Effector memory CD4-positive, alpha-beta T cell (primary cell): Measurements from ENCODE around the gene CAMTA1.

Experiments used
- DNase-seq, 3 donors: peaks; one replicate each; pipeline ENCODE4 v3.0.0-alpha.2; 2020
- H3K27ac ChIP-seq: 2 replicates; pipeline ENCODE4 v1.7.0; 2013; ENCODE audit warnings: mild to moderate bottlenecking, low read length, moderate library complexity; ENCODE audit not compliant: insufficient read depth, poor library complexity, severe bottlenecking
- H3K27me3 ChIP-seq: replicated peaks from 2 replicates; pipeline ENCODE4 v1.7.0; 2013; ENCODE audit warnings: mild to moderate bottlenecking, low read length; ENCODE audit not compliant: insufficient read depth, control insufficient read depth, poor library complexity, severe bottlenecking
- H3K36me3 ChIP-seq: 2 replicates; pipeline ENCODE4 v1.7.0; 2013; ENCODE audit warnings: mild to moderate bottlenecking, low read length, moderate library complexity; ENCODE audit not compliant: control insufficient read depth, insufficient read depth
- H3K4me1 ChIP-seq: 2 replicates; pipeline ENCODE4 v1.7.0; 2013; ENCODE audit warnings: low read length, mild to moderate bottlenecking; ENCODE audit not compliant: control insufficient read depth, insufficient read depth, poor library complexity, severe bottlenecking
- H3K4me3 ChIP-seq: 2 replicates; pipeline ENCODE4 v1.7.0; 2013; ENCODE audit warnings: low read length, low read depth, mild to moderate bottlenecking; ENCODE audit not compliant: insufficient read depth, poor library complexity, severe bottlenecking
- H3K9me3 ChIP-seq: 2 replicates; pipeline ENCODE4 v1.7.0; 2013; ENCODE audit warnings: mild to moderate bottlenecking, low read length, moderate library complexity; ENCODE audit not compliant: control insufficient read depth

Gene CAMTA1

DNA sequence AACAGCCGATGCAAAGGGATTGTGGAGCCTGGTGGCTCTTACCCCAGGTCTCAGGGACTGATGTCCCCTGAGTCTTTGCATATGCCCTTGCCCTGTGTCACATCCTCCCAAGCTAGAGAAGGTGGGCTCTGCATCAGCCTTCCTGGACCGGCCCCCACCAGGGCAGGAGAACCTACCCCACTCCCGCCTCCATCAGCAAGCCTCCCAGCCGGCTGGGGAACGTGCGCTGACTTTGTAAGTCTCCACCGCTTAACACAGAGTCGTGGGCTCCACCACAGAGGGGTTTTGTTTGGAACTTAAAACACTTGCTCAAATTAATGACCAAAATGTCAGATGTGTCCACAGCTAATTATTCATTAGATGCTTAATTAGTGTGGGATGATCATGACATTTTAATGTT lies 730.6 kb downstream of the CAMTA1 start:
- H3K27ac ChIP-seq, result no peak overlapping the region
- H3K27me3 ChIP-seq, result no peaks in the 10 kb centered on the region
- H3K36me3 ChIP-seq, result no peaks in the 10 kb centered on the region
- H3K4me3 ChIP-seq, result no peak overlapping the region
- H3K4me1 ChIP-seq, result no peaks in the 10 kb centered on the region
- no peak for DNase-seq
- no peaks in the 10 kb centered on the region for H3K9me3 ChIP-seq

DNA sequence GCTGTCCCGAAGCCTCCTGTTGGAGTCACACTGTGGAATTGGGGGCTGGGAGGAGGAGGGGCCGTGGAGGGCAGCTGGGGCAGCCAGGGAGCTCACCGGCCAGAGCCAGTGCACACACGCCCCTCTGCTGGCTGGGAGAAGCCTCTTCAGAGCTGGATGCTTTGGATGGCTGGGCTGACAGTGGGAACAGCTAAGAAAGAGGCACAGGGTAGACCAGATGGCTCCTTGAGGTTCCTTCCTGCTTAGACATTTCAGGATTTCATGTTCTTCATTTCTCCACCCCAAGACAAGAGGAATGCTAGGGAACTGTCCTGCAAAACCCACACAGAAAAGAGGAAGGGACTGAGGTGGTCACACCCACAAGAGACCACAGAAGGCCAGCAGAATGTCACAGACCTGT lies 731.1 kb downstream of the CAMTA1 start:
- no peaks in the 10 kb centered on the region for H3K27me3 ChIP-seq
- no peaks in the 10 kb centered on the region for H3K36me3 ChIP-seq
- no peak overlapping the region for H3K27ac ChIP-seq
- no peak overlapping the region for H3K4me3 ChIP-seq
- no peak for DNase-seq
- no peaks in the 10 kb centered on the region for H3K9me3 ChIP-seq
- no peaks in the 10 kb centered on the region for H3K4me1 ChIP-seq

DNA sequence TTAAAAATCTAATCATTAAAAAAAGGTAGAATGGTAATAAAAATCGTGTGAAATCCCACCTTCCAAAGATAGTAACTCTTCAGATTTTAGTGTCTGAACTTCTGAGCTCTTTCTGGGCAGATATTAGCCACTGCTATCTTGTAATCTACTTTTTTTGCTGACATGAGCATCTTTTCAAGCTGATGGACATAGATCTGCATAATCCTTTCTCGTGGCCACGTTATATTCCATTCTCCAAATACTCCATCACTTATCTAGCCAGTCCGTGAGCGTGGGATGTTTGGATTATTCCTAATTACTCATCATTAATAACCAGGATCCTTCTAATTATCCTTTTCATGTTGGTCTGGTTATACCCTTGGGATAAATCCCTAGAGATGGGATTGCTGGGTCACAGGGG lies 731.7 kb downstream of the CAMTA1 start:
- H3K9me3 ChIP-seq, result no peaks in the 10 kb centered on the region
- no peaks in the 10 kb centered on the region for H3K4me1 ChIP-seq
- H3K36me3 ChIP-seq, result no peaks in the 10 kb centered on the region
- no peak for DNase-seq
- no peak overlapping the region for H3K4me3 ChIP-seq
- H3K27me3 ChIP-seq, result no peaks in the 10 kb centered on the region
- no peak overlapping the region for H3K27ac ChIP-seq

GRCh38 chr1:7517611-7518330 lies 732.5 kb downstream of the CAMTA1 start:
- Histone ChIP-seq H3K36me3 (no peaks in the 10 kb centered on the region), H3K9me3 (no peaks in the 10 kb centered on the region), H3K27me3 (no peaks in the 10 kb centered on the region), H3K4me3 (no peak overlapping the region), H3K4me1 (no peaks in the 10 kb centered on the region), H3K27ac (no peak overlapping the region)
- DNase-seq, result no peak

DNA sequence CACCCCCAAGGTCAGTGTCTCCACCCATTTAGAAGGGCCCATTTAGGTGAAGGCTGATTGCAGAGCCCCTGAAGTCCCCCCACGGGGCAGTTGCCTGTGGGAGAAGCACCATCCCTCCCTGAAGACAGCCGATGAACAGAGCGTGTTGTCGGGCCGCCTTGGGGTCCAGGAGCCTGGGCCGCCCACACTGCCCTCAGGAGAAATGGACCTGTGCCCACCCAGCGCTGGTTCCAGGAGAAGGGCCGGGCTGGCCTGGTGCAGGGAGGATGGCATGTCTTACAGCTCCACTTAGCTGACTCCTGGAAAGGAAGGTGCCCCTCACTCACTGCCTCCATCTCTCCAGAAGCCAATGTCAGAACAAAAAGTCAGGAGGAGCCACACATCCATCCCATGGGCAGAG lies 733.2 kb downstream of the CAMTA1 start:
- Histone ChIP-seq H3K27me3 (no peaks in the 10 kb centered on the region), H3K9me3 (no peaks in the 10 kb centered on the region), H3K27ac (no peak overlapping the region), H3K36me3 (no peaks in the 10 kb centered on the region), H3K4me1 (no peaks in the 10 kb centered on the region), H3K4me3 (no peak overlapping the region)
- no peak for DNase-seq

DNA sequence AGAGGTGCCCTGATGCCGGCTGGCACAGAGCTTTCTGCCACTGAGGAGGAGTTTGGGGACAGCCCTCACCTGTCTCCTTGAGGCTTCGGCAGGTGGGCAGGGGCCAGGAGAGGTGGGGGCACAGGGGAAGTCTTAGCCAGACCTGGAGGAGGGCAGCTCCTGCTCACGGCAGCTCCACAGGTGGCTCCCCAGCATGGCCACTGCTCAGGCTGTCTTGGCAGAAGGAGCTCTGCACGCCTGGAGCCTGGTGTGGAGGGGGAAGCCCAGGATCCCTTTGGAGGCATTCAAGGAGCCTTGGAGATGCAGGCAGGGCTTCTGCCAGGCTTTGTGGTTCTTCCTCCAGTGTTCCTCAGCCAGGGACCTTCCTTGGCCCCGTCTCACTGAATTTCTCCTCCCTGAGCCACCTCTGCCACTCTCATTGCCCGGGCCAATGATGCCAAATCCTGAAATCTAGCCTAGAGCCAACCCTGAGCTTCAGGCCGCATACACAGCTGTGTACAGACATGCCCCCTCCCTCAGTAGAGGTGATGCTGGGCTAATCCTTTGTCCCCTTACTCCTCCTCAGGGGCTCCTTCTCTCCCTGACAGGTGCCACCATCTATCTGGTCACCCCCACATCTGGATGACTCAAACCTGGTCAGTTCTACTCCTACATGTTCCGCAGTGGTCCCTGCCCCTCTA lies 734.1 kb downstream of the CAMTA1 start:
- Histone ChIP-seq H3K4me1 (no peaks in the 10 kb centered on the region), H3K27ac (no peak overlapping the region), H3K4me3 (no peak overlapping the region), H3K9me3 (no peaks in the 10 kb centered on the region), H3K27me3 (no peaks in the 10 kb centered on the region), H3K36me3 (no peaks in the 10 kb centered on the region)
- no peak for DNase-seq

DNA sequence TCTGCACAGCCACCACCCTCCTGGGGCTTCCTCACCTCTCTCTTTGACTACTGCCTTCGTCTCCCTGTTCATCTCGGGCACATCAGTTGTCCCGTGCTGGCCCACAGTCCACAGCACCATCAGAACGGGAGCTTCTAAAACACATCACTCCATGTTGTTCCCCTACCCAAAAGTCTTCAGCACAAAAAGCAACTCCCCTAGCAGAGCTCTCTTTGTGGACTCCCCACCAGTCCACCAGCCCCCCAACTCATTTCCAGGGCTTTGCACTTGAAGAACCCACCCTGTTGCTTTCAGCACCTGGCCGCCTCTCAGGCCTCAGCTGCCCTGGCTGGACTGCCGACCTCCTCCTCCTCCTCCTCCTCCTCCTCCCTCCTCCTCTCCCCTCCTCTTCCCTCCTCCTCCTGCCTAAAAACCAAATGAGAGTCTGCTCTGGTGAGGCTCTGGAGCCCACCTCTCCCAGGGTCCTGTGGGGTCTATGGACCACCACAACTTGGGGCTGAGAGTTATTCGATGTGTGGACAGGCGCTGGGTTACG lies 734.7 kb downstream of the CAMTA1 start:
- H3K27ac ChIP-seq, result no peak overlapping the region

DNA sequence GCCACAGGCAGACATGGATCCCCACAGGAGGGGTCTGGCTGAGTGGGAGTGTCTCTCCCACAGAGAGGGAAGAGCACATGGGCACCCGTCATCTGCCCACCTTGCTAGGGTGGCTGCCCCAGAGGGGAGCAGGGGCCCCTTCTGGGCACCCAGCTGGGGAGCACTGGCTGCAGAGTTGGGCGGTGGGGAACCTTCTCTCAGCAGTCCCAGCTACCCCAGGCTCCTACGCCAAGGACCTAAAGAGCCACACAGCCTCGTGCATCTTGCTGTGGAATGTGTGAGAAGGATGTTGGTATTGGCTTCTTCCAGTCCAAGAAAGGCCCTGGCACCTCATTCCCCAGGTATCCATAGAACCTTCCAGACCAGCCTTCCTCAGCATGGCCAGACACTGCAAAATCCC lies 735.2 kb downstream of the CAMTA1 start:
- Histone ChIP-seq H3K27ac (no peak overlapping the region), H3K27me3 (no peaks in the 10 kb centered on the region), H3K4me1 (no peaks in the 10 kb centered on the region), H3K9me3 (no peaks in the 10 kb centered on the region), H3K36me3 (no peaks in the 10 kb centered on the region), H3K4me3 (no peak overlapping the region)
- DNase-seq, result no peak

More for the DNA sequence above, 734.7 kb downstream of the CAMTA1 start:
- no peak for DNase-seq
- H3K27me3 ChIP-seq, result no peaks in the 10 kb centered on the region
- no peak overlapping the region for H3K4me3 ChIP-seq
- no peaks in the 10 kb centered on the region for H3K4me1 ChIP-seq
- H3K9me3 ChIP-seq, result no peaks in the 10 kb centered on the region
- no peaks in the 10 kb centered on the region for H3K36me3 ChIP-seq

- no peaks in the 10 kb centered on the region for H3K9me3 ChIP-seq
- no peaks in the 10 kb centered on the region for H3K4me1 ChIP-seq
- H3K4me3 ChIP-seq, result no peak overlapping the region
- H3K27me3 ChIP-seq, result no peaks in the 10 kb centered on the region
- no peaks in the 10 kb centered on the region for H3K36me3 ChIP-seq
- H3K27ac ChIP-seq, result no peak overlapping the region
- DNase-seq, result no peak
Observed at GRCh38 chr1:7524341-7525337, 739.4 kb downstream of the CAMTA1 start.
